ENCODE measurements around the gene RGS3. TPM values are rescaled to one million over a fixed set of nuclear protein-coding genes. Genes with fewer than 3 reads are reported as not detected.
A peak's percentile ranks its signal among the peaks of the same experiment; 100 is the strongest.

Gene RGS3
- total RNA-seq, 1 experiment from 2014 or later = 39.4 TPM

GRCh38 chr9:113620377-113621161, 157.0 kb downstream of the RGS3 start:
- Histone ChIP-seq H2AFZ (ENCODE audit: low read depth, low read length, poor library complexity, severe bottlenecking) (peak overlapping the region; percentile 81), H3K79me2 (ENCODE audit: insufficient read depth, low read length) (no peaks in the 10 kb centered on the region), H3K36me3 (ENCODE audit: control insufficient read depth in 1 of 2, insufficient read depth in 2 of 2, low read length in 2 of 2) (no peaks in the 10 kb centered on the region), H3K4me1 (ENCODE audit: control insufficient read depth in 1 of 2, insufficient read depth in 2 of 2, low read length in 2 of 2) (peaks cover 40 to 47% of the 10 kb centered on the region in 2 experiments), H3K9me2 (ENCODE audit: insufficient read depth) (no peaks in the 10 kb centered on the region), H3K4me3 (replicated peaks in 1 of 2; ENCODE audit: low read depth in 1 of 2, low read length in 2 of 2) (peak overlapping the region in 1 of 2 experiments; percentile 47; a peak in 2 of 4 replicates), H3K9me3 (ENCODE audit: control insufficient read depth in 1 of 2, insufficient read depth in 1 of 2, low read depth in 1 of 2, low read length in 2 of 2) (no peaks in the 10 kb centered on the region), H3K27ac (ENCODE audit: low read depth, low read length) (peak overlapping the region; percentile 55), H3K27me3 (ENCODE audit: insufficient read depth, low read length) (no peaks in the 10 kb centered on the region), H3K4me2 (ENCODE audit: low read length) (peak overlapping the region; percentile 87), H4K20me1 (ENCODE audit: insufficient read depth) (no peaks in the 10 kb centered on the region), H3K9ac (ENCODE audit: low read length) (peak overlapping the region; percentile 49)
- POLR2A ChIA-PET = interaction anchor here (1.2 kb wide), 1 partner anchor 18 kb away, joined by 3 read pairs; no protein-coding TSS in a partner anchor
- intact Hi-C loops (cut with micrococcal nuclease) = no loop called here
- RAD21 ChIA-PET (ENCODE audit: low non-redundant PET in 1 of 2, low total read pairs in 2 of 2, uncharacterized antibody in 2 of 2, unreplicated experiment in 2 of 2) = interaction anchor here in 1 of 2 experiments (2.0 kb wide), 1 partner anchor 35 kb away, joined by 4 read pairs; no protein-coding TSS in a partner anchor
- BruUV-seq (replicated peaks) = no TSS peak
- CTCF ChIA-PET = no interaction called here
- DNase-seq (ENCODE audit: low read depth, low spot score) (peak; percentile 56), ATAC-seq (peak; percentile 55)
- TF ChIP-seq REST (IDR thresholded peaks at IDR 0.05; ENCODE audit: low read depth) (no peak), JUND (IDR thresholded peaks at IDR 0.05) (peak; percentile 93), SIN3A (IDR thresholded peaks at IDR 0.05; ENCODE audit: low read depth) (no peak), POLR2AphosphoS5 (IDR thresholded peaks at IDR 0.05; ENCODE audit: low read depth, low read length) (peak; percentile 34; the same call in 1 of the 2 replicates), ZBTB33 (IDR thresholded peaks at IDR 0.05; ENCODE audit: extremely low read depth, insufficient replicate concordance, low read length) (peak; percentile 48), CBX3 (IDR thresholded peaks at IDR 0.05; ENCODE audit: low read depth) (peak; percentile 80), EZH2phosphoT487 (IDR thresholded peaks at IDR 0.05; ENCODE audit: borderline replicate concordance) (no peak), ZNF274 (IDR thresholded peaks at IDR 0.05; ENCODE audit: low read depth, low read length) (no peak), CEBPB (IDR thresholded peaks at IDR 0.05; ENCODE audit: low read depth) (no peak), EZH2 (IDR thresholded peaks at IDR 0.05) (no peak), EGR1 (IDR thresholded peaks at IDR 0.05; ENCODE audit: low read depth) (no peak), SRF (IDR thresholded peaks at IDR 0.05; ENCODE audit: low read depth) (no peak), TCF7L2 (IDR thresholded peaks at IDR 0.05; ENCODE audit: borderline replicate concordance, extremely low read depth, insufficient read depth, insufficient read length) (no peak), RAD21 (IDR thresholded peaks at IDR 0.05; ENCODE audit: low read depth) (no peak), POLR2A (IDR thresholded peaks at IDR 0.05; ENCODE audit: borderline replicate concordance, extremely low read depth, insufficient read depth, insufficient read length) (no peak), SP1 (IDR thresholded peaks at IDR 0.05; ENCODE audit: low read depth) (peak; percentile 76)
- TF ChIP-seq, protein P1, sequence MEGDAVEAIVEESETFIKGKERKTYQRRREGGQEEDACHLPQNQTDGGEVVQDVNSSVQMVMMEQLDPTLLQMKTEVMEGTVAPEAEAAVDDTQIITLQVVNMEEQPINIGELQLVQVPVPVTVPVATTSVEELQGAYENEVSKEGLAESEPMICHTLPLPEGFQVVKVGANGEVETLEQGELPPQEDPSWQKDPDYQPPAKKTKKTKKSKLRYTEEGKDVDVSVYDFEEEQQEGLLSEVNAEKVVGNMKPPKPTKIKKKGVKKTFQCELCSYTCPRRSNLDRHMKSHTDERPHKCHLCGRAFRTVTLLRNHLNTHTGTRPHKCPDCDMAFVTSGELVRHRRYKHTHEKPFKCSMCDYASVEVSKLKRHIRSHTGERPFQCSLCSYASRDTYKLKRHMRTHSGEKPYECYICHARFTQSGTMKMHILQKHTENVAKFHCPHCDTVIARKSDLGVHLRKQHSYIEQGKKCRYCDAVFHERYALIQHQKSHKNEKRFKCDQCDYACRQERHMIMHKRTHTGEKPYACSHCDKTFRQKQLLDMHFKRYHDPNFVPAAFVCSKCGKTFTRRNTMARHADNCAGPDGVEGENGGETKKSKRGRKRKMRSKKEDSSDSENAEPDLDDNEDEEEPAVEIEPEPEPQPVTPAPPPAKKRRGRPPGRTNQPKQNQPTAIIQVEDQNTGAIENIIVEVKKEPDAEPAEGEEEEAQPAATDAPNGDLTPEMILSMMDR (IDR thresholded peaks at IDR 0.05 in 2 of 3, conservative IDR thresholded peaks at IDR 0.05 in 1 of 3; ENCODE audit: borderline replicate concordance in 1 of 3, insufficient read depth in 1 of 3, low read depth in 2 of 3, low read length in 2 of 3) = no peak
- TF ChIP-seq, protein P2, sequence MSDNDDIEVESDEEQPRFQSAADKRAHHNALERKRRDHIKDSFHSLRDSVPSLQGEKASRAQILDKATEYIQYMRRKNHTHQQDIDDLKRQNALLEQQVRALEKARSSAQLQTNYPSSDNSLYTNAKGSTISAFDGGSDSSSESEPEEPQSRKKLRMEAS (IDR thresholded peaks at IDR 0.05) = peak; percentile 66
- TF ChIP-seq, protein P3, sequence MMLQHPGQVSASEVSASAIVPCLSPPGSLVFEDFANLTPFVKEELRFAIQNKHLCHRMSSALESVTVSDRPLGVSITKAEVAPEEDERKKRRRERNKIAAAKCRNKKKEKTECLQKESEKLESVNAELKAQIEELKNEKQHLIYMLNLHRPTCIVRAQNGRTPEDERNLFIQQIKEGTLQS (IDR thresholded peaks at IDR 0.05) = peak; percentile 75; the same call in 1 of the 2 replicates
